GM12801 (cell line): Measurements from ENCODE around the gene IL1RAPL2.

Experiments used
- TF ChIP-seq, protein P1 (sequence below): IDR thresholded peaks from one replicate; pipeline ENCODE4 v1.5.1; 2011; ENCODE audit warnings: control low read depth; ENCODE audit not compliant: insufficient read length; ENCODE audit errors: extremely low read depth

Gene IL1RAPL2

DNA sequence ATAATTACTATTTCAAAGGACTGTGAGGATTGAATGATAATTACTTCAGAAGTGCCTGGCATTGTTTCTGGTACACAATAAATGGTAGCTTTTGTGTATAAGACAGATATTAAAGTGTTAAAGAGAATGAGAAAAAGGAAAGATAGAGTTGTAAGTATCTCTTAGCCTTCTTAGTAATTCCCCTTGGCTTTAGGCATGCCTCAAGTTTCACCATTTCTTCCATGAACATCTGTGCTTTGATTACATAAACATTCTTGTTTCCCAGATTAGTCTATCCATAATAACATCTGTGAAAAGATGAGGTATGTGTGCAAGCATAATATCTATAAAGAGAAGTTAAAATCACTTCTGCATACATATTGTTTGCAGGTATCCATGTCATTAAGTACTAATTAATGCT is 885.4 kb downstream of the IL1RAPL2 start:
- TF ChIP-seq, protein P1, sequence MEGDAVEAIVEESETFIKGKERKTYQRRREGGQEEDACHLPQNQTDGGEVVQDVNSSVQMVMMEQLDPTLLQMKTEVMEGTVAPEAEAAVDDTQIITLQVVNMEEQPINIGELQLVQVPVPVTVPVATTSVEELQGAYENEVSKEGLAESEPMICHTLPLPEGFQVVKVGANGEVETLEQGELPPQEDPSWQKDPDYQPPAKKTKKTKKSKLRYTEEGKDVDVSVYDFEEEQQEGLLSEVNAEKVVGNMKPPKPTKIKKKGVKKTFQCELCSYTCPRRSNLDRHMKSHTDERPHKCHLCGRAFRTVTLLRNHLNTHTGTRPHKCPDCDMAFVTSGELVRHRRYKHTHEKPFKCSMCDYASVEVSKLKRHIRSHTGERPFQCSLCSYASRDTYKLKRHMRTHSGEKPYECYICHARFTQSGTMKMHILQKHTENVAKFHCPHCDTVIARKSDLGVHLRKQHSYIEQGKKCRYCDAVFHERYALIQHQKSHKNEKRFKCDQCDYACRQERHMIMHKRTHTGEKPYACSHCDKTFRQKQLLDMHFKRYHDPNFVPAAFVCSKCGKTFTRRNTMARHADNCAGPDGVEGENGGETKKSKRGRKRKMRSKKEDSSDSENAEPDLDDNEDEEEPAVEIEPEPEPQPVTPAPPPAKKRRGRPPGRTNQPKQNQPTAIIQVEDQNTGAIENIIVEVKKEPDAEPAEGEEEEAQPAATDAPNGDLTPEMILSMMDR, result no peak

DNA sequence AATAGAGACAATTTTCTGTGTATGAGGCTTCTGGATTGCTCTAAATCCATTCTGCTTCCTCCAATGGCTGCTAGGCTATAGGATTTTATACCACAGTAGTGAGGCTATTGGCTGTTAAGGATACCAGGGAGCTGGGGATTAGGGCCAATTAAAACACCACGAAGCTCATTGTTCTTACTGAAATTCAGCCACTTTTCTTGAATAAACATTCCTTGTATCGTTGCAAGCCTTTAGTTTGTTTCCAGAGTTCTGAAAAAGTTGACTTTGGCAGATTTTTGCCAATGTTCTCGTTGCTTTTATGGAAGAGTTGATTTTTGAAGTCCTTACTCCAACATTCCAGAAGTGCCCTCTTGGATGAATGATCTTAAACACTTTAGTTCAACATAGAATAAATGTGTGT is 892.8 kb downstream of the IL1RAPL2 start:
- TF ChIP-seq, protein P1, result no peak

DNA sequence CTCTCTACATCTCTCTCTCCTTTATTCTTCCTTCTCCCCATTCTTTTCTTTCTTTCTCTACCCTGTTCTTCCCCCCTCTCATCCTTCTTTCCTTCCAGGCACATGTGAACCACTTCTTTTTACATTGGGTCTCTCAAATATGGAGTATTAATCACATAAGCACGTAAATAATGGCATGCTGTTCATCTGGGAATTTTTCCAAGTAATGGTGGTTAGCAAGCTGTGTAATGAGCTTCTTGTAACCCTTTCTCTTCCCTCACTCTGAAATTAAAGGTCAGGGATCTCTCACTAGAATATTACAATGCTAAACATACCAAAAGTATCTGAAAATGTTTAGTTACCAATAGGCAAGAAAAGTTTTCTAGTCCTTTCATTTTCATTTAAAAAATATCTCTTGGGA is 894.4 kb downstream of the IL1RAPL2 start:
- TF ChIP-seq, protein P1, result no peak

DNA sequence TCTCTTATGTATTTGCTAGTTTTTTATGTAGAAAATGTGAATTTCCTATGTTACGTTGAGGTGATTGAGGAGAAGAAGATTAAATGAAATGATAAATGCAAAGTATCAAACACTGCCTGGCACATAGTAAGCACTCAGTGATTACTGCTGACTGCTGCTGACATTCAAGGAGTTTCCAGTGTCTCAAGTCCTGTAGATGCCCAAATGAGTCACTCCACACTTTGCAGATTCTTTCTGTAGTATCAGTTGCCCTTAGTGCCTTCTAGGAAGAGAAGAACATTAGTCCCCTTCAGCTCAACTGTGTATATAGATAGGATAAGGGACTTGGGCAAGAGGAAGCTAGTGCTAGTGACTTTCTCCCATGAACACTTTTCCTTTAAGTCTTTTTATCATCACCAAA is 895.0 kb downstream of the IL1RAPL2 start:
- TF ChIP-seq, protein P1, result no peak

DNA sequence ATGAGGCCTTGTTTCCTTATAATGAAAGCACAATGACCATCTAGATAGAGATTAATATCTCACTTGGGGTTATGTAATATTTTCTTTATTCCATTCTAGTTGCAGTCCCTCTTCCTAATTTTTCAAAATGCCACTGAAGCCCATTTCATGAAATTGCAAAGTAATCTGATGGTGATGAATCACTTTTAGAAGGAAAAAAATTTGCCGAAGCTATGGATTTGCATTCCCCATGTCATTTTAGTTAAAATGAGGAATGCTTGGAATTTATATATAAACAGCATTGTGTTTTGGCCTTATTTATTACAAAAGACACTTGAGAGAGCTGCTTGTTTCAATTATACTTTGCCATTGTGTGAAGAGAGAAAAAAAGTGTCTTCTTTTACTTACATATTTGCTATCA is 896.2 kb downstream of the IL1RAPL2 start:
- TF ChIP-seq, protein P1, result no peak

DNA sequence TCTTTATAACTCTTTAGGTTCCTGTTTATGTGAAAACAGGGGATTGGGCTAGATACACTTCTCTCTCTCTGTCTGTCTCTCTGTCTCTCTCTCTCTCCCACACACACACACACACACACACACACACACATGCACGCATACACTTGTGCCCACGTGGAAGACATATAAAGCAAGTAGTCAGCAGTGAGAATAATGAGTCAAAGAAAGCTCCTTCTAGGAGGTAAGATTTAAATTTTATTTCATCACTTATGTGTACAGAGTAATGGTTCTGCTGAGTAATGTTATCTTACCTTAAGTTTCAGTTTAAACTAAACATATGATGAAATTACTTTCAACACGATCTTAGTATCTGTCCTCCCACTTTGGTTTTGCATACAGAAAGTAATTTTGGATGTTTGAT is 897.5 kb downstream of the IL1RAPL2 start:
- TF ChIP-seq, protein P1, result no peak

DNA sequence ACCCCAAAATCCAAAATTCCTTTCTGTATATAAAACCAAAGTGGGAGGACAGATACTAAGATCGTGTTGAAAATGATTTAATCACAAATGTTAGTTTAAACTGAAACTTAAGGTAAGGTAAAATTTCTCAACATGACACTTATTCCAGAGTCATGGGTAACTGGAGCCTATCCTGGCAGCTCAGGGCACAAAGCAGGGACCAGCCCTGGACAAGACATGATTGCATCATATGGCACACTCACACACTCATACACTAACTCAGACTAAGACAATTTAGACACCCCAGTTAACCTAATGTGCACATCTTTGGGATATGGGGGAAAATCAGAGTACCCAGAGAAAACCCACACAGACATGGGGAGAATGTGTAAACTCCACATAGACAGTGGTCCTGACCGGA is 898.6 kb downstream of the IL1RAPL2 start:
- TF ChIP-seq, protein P1, result no peak

DNA sequence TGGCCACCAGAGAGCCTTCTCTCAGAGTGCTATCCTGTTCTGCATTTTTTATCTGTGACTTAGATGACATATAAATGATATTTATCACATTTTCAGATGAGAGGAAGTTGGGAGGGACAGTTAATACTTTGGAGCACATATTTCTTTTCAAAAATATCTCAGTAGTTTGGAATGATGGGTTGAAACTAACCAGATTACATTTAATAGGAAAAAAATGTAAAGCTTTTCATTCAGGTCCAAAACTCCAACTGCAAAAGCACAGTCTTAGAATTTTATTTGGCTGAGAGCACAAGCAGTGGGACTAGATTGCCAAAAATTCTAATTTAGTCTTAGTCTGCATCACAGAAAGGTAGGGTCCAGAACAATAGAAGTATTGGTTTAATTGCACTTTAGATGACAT is 902.7 kb downstream of the IL1RAPL2 start:
- TF ChIP-seq, protein P1, result no peak
